Measurements from ENCODE around the gene RIMKLB.

The RIMKLB gene

GRCh38 chr12:8829125-8829518 lies 131.3 kb downstream of the RIMKLB start:
- Histone ChIP-seq H2AFZ (ENCODE audit: insufficient read depth, low read length, poor library complexity) (no peak overlapping the region), H4K91ac (ENCODE audit: low read depth, low read length) (peak overlapping the region; percentile 92), H3K4me3 (ENCODE audit: low read depth, low read length) (no peak overlapping the region), H4K12ac (ENCODE audit: low read depth, low read length) (no peak overlapping the region), H4K8ac (ENCODE audit: low read depth, low read length) (peak overlapping the region; percentile 4), H3K27me3 (ENCODE audit: insufficient read depth, low read length) (no peaks in the 10 kb centered on the region), H2BK120ac (ENCODE audit: insufficient read depth, low read length, poor library complexity) (peak overlapping the region; percentile 46), H3K4me2 (ENCODE audit: low read length) (peak overlapping the region; percentile 32), H3K18ac (ENCODE audit: low read length) (peak overlapping the region; percentile 50), H2AK5ac (ENCODE audit: low read length) (no peak overlapping the region), H2BK12ac (ENCODE audit: low read length) (peak overlapping the region; percentile 9), H3K9me3 (ENCODE audit: insufficient read depth, low read depth, low read length) (no peaks in the 10 kb centered on the region), H2BK5ac (ENCODE audit: low read depth, low read length, poor library complexity) (peak overlapping the region; percentile 88), H3K14ac (ENCODE audit: low read length) (peak overlapping the region; percentile 4), H3K79me2 (ENCODE audit: control insufficient read depth, insufficient read depth, low read length, poor library complexity) (peaks cover 4% of the 10 kb centered on the region), H3K36me3 (ENCODE audit: control insufficient read depth in 1 of 2, insufficient read depth in 2 of 2, low read length in 2 of 2) (no peaks in the 10 kb centered on the region), H3K27ac (ENCODE audit: low read depth, low read length) (peak overlapping the region; percentile 96), H3K23ac (ENCODE audit: low read length) (no peak overlapping the region), H3K9ac (ENCODE audit: low read length) (no peak overlapping the region), H3K4me1 (ENCODE audit: control insufficient read depth in 1 of 2, insufficient read depth in 2 of 2, low read length in 2 of 2) (peaks cover 27 to 30% of the 10 kb centered on the region in 2 experiments), H3K4ac (ENCODE audit: low read depth, low read length) (no peak overlapping the region), H3K79me1 (ENCODE audit: low read length) (peaks cover 27% of the 10 kb centered on the region)
- WGBS (ENCODE audit: extremely low coverage, insufficient coverage, insufficient read length): no CpG with 5 or more reads among the region's 5 CpGs
- DNase-seq: peak; percentile 83 to 94

DNA sequence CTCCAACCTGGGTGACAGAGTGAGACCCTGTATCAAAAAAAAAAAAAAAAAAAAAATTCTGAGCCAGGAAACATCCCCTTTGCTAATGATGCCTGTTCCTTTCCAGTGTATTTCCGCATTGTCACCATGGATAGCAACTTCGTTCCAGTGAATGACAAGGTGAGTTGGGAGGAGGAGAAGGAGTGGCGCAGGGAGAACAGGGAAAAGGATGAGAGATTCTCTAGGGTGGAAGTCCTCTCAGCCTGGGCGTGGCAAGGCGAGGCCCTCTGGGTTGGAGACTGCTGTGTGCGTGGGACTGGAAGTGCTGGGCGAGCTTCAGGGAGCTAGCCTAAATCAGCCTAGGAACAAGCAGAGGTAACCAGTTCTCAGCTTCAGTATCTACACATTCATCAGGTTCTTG lies 131.8 kb downstream of the RIMKLB start:
- Histone ChIP-seq H4K12ac (ENCODE audit: low read depth, low read length) (peak overlapping the region; percentile 57), H3K79me2 (ENCODE audit: control insufficient read depth, insufficient read depth, low read length, poor library complexity) (peaks cover 4% of the 10 kb centered on the region)
- no CpG with 5 or more reads among the region's 7 CpGs for WGBS (ENCODE audit: extremely low coverage, insufficient coverage, insufficient read length)

GRCh38 chr12:8831116-8831515 lies 133.3 kb downstream of the RIMKLB start:
- H3K4ac ChIP-seq (ENCODE audit: low read depth, low read length): no peak overlapping the region
- no peak overlapping the region for H2BK5ac ChIP-seq (ENCODE audit: low read depth, low read length, poor library complexity)
- no peaks in the 10 kb centered on the region for H3K27me3 ChIP-seq (ENCODE audit: insufficient read depth, low read length)
- no peak overlapping the region for H4K8ac ChIP-seq (ENCODE audit: low read depth, low read length)
- H3K79me2 ChIP-seq (ENCODE audit: control insufficient read depth, insufficient read depth, low read length, poor library complexity): peaks cover 4% of the 10 kb centered on the region
- no peak overlapping the region for H4K12ac ChIP-seq (ENCODE audit: low read depth, low read length)
- H2AK5ac ChIP-seq (ENCODE audit: low read length): no peak overlapping the region
- peaks cover 27% of the 10 kb centered on the region for H3K79me1 ChIP-seq (ENCODE audit: low read length)
- no peak overlapping the region for H2AFZ ChIP-seq (ENCODE audit: insufficient read depth, low read length, poor library complexity)
- H3K4me1 ChIP-seq (ENCODE audit: control insufficient read depth in 1 of 2, insufficient read depth in 2 of 2, low read length in 2 of 2): peaks cover 27 to 32% of the 10 kb centered on the region in 2 experiments
- H3K14ac ChIP-seq (ENCODE audit: low read length): no peak overlapping the region
- H4K91ac ChIP-seq (ENCODE audit: low read depth, low read length): peak overlapping the region; percentile 68
- H3K9ac ChIP-seq (ENCODE audit: low read length): no peak overlapping the region
- H3K18ac ChIP-seq (ENCODE audit: low read length): no peak overlapping the region
- no CpG with 5 or more reads among the region's 9 CpGs for WGBS (ENCODE audit: extremely low coverage, insufficient coverage, insufficient read length)
- H3K36me3 ChIP-seq (ENCODE audit: control insufficient read depth in 1 of 2, insufficient read depth in 2 of 2, low read length in 2 of 2): no peaks in the 10 kb centered on the region
- no peak overlapping the region for H3K4me3 ChIP-seq (ENCODE audit: low read depth, low read length)
- H3K27ac ChIP-seq (ENCODE audit: low read depth, low read length): peak overlapping the region; percentile 31
- peak; percentile 54 to 83 for DNase-seq
- H3K4me2 ChIP-seq (ENCODE audit: low read length): no peak overlapping the region
- no peaks in the 10 kb centered on the region for H3K9me3 ChIP-seq (ENCODE audit: insufficient read depth, low read depth, low read length)
- H3K23ac ChIP-seq (ENCODE audit: low read length): no peak overlapping the region
- peak overlapping the region; percentile 36 for H2BK120ac ChIP-seq (ENCODE audit: insufficient read depth, low read length, poor library complexity)
- no peak overlapping the region for H2BK12ac ChIP-seq (ENCODE audit: low read length)

More for the DNA sequence above, 131.8 kb downstream of the RIMKLB start:
- Histone ChIP-seq H2BK5ac (ENCODE audit: low read depth, low read length, poor library complexity) (peak overlapping the region; percentile 88), H3K4ac (ENCODE audit: low read depth, low read length) (peak overlapping the region; percentile 77), H2BK120ac (ENCODE audit: insufficient read depth, low read length, poor library complexity) (peak overlapping the region; percentile 97), H2AFZ (ENCODE audit: insufficient read depth, low read length, poor library complexity) (no peak overlapping the region), H3K4me1 (ENCODE audit: control insufficient read depth in 1 of 2, insufficient read depth in 2 of 2, low read length in 2 of 2) (peaks cover 27 to 30% of the 10 kb centered on the region in 2 experiments), H2AK5ac (ENCODE audit: low read length) (peak overlapping the region; percentile 96), H3K14ac (ENCODE audit: low read length) (peak overlapping the region; percentile 91), H3K4me3 (ENCODE audit: low read depth, low read length) (no peak overlapping the region), H4K91ac (ENCODE audit: low read depth, low read length) (peak overlapping the region; percentile 92), H3K9ac (ENCODE audit: low read length) (no peak overlapping the region), H3K79me1 (ENCODE audit: low read length) (peaks cover 27% of the 10 kb centered on the region), H3K27ac (ENCODE audit: low read depth, low read length) (peak overlapping the region; percentile 96), H3K36me3 (ENCODE audit: control insufficient read depth in 1 of 2, insufficient read depth in 2 of 2, low read length in 2 of 2) (no peaks in the 10 kb centered on the region), H4K8ac (ENCODE audit: low read depth, low read length) (peak overlapping the region; percentile 85), H3K9me3 (ENCODE audit: insufficient read depth, low read depth, low read length) (no peaks in the 10 kb centered on the region), H3K27me3 (ENCODE audit: insufficient read depth, low read length) (no peaks in the 10 kb centered on the region), H3K23ac (ENCODE audit: low read length) (no peak overlapping the region), H2BK12ac (ENCODE audit: low read length) (peak overlapping the region; percentile 98), H3K18ac (ENCODE audit: low read length) (peak overlapping the region; percentile 97), H3K4me2 (ENCODE audit: low read length) (no peak overlapping the region)
- peak; percentile 83 to 84 for DNase-seq

DNA sequence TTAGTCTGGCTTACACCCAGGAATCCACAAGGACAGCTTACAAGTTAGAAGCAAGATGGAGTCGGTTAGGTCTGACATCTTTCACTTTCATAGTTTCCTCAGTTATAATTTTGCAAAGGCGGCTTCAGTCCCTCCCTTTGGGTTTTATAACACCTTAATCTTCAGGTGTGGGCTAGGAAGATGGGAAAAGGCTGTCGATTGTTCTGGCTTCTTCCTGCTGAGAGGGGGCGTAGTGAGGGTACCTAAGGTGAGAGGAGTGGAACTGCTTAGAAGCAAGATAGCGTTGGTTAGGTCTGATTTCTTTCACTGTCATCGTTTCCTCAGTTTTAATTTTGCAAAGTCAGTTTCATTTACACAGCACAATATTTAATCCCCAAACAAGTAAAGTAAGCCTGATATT lies 134.7 kb downstream of the RIMKLB start:
- no peak for DNase-seq
- Histone ChIP-seq H2BK120ac (ENCODE audit: insufficient read depth, low read length, poor library complexity) (peak overlapping the region; percentile 89), H3K9ac (ENCODE audit: low read length) (no peak overlapping the region), H3K79me2 (ENCODE audit: control insufficient read depth, insufficient read depth, low read length, poor library complexity) (peaks cover 4% of the 10 kb centered on the region), H4K8ac (ENCODE audit: low read depth, low read length) (peak overlapping the region; percentile 53), H3K36me3 (ENCODE audit: control insufficient read depth in 1 of 2, insufficient read depth in 2 of 2, low read length in 2 of 2) (no peaks in the 10 kb centered on the region), H3K23ac (ENCODE audit: low read length) (no peak overlapping the region), H3K27ac (ENCODE audit: low read depth, low read length) (peak overlapping the region; percentile 48), H3K18ac (ENCODE audit: low read length) (peak overlapping the region; percentile 62), H3K27me3 (ENCODE audit: insufficient read depth, low read length) (no peaks in the 10 kb centered on the region), H3K79me1 (ENCODE audit: low read length) (peaks cover 22% of the 10 kb centered on the region), H3K4ac (ENCODE audit: low read depth, low read length) (no peak overlapping the region), H2AK5ac (ENCODE audit: low read length) (peak overlapping the region; percentile 85), H2AFZ (ENCODE audit: insufficient read depth, low read length, poor library complexity) (no peak overlapping the region), H2BK12ac (ENCODE audit: low read length) (peak overlapping the region; percentile 81), H3K4me3 (ENCODE audit: low read depth, low read length) (no peak overlapping the region), H3K14ac (ENCODE audit: low read length) (no peak overlapping the region), H3K9me3 (ENCODE audit: insufficient read depth, low read depth, low read length) (no peaks in the 10 kb centered on the region), H4K12ac (ENCODE audit: low read depth, low read length) (no peak overlapping the region), H3K4me2 (ENCODE audit: low read length) (no peak overlapping the region), H2BK5ac (ENCODE audit: low read depth, low read length, poor library complexity) (peak overlapping the region; percentile 90), H4K91ac (ENCODE audit: low read depth, low read length) (peak overlapping the region; percentile 88), H3K4me1 (ENCODE audit: control insufficient read depth in 1 of 2, insufficient read depth in 2 of 2, low read length in 2 of 2) (peaks cover 27 to 32% of the 10 kb centered on the region in 2 experiments)
- WGBS (ENCODE audit: extremely low coverage, insufficient coverage, insufficient read length): no CpG with 5 or more reads among the region's 6 CpGs

Measured in trophoblast cell (in vitro differentiated cells and primary cell).